Activated naive CD8-positive, alpha-beta T cell treated with anti-CD3 and anti-CD28 coated beads for 36 hours (primary cell): Measurements from ENCODE around the gene TNFAIP1. TPM values are rescaled to one million over a fixed set of nuclear protein-coding genes. Genes with fewer than 3 reads are reported as not detected.

Source experiments
- DNase-seq: peaks from one replicate; pipeline ENCODE4 v3.0.0; 2021
- H3K27ac Mint-ChIP-seq: one replicate; pipeline ENCODE4 v1.8.0; 2022; ENCODE audit warnings: mild to moderate bottlenecking, moderate library complexity, mixed read lengths
- H3K27me3 Mint-ChIP-seq: one replicate; pipeline ENCODE4 v1.8.0; 2022; ENCODE audit warnings: mild to moderate bottlenecking, mixed read lengths
- H3K36me3 Mint-ChIP-seq: one replicate; pipeline ENCODE4 v1.8.0; 2021; ENCODE audit warnings: mild to moderate bottlenecking, mixed read lengths
- H3K4me1 Mint-ChIP-seq: one replicate; pipeline ENCODE4 v1.8.0; 2021; ENCODE audit warnings: mixed read lengths
- H3K4me3 Mint-ChIP-seq: one replicate; pipeline ENCODE4 v1.8.0; 2022; ENCODE audit warnings: mild to moderate bottlenecking, moderate library complexity, mixed read lengths
- H3K9me3 Mint-ChIP-seq: one replicate; pipeline ENCODE4 v1.8.0; 2022; ENCODE audit warnings: mixed read lengths
- total RNA-seq, 2 experiments: library from RNA; stranded (reverse); gene quantifications; one replicate each; pipeline ENCODE4 v1.2.3, GENCODE V29; 2021

The TNFAIP1 gene
- total RNA-seq, 2 experiments from 2014 or later: 22.2 to 23.2 TPM

DNA sequence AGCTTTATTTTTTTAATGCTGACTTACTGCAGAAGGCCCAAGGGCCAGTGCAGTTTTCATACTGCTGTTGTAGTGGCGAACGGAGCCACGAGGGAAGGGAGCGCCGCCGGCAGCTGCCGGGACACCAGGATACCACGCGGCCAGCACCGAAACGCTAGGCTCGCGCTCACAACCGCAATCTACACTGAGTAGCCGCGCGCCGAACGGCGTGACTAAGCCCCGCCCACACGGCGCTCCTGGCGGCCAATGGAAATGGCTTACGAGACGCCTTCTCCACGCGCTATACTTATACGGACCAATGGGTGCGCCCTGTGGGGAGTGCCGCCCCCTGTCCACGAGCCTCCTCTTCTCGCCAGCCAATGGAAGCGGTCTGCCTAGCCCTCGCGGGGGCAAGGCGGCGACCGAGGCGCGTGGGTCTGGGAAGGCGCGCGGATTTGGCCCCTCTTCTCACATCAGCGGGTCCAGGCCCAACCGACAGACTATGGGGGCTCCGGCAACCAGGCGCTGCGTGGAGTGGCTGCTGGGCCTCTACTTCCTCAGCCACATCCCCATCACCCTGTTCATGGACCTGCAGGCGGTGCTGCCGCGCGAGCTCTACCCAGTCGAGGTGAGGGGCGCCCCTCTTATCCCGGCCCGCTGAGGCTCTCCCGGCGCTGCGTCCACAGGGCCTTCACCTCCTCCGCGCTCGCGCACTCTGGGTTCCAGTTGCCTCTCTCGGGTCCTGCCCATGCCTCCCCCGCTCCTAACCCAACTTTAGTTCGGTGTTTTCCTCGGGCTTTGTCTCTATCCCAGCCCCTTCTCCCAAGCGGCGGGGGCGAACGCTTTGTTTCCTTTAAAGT lies 16.6 kb upstream of the TNFAIP1 start, which contains the start of gene TMEM97:
Gene TMEM97, plus strand, starts transcription at position 442 of the 839 bp plus-strand sequence. Its CDS starts 40 bp downstream, at position 482.
- H3K36me3 Mint-ChIP-seq: peaks cover 31% of the 10 kb centered on the region
- no peaks in the 10 kb centered on the region for H3K27me3 Mint-ChIP-seq
- peak; percentile 97 for DNase-seq
- no peaks in the 10 kb centered on the region for H3K9me3 Mint-ChIP-seq
- peak within 1 kb of the TSS; percentile 82 for H3K27ac Mint-ChIP-seq
- peaks cover 33% of the 10 kb centered on the region for H3K4me1 Mint-ChIP-seq
- peak within 1 kb of the TSS; percentile 87 for H3K4me3 Mint-ChIP-seq

DNA sequence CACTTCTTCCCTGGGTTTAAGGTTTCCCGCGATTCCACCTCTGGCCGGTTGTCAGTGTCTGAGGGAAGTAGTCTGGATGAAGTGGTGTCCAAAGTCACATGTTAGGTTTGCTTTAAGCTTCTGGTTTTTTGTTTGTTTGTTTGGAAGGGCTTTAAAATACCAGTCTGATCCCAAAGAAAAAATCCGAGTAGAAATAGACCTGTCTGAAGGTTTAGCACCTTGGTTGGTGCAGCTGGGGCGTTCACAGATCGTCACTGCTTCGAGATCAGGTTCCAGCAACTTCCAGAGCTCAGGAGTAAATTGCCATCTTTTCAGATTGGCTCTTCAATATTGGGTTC lies 16.0 kb upstream of the TNFAIP1 start:
- Mint-ChIP-seq H3K27me3 (no peaks in the 10 kb centered on the region), H3K36me3 (peaks cover 31% of the 10 kb centered on the region), H3K4me3 (peak overlapping the region; percentile 87), H3K9me3 (no peaks in the 10 kb centered on the region), H3K4me1 (peaks cover 33% of the 10 kb centered on the region), H3K27ac (peak overlapping the region; percentile 82)
- DNase-seq: no peak

GRCh38 chr17:28320215-28321061 lies 15.1 kb upstream of the TNFAIP1 start:
- no peaks in the 10 kb centered on the region for H3K9me3 Mint-ChIP-seq
- peak overlapping the region; percentile 87 for H3K4me3 Mint-ChIP-seq
- no peaks in the 10 kb centered on the region for H3K27me3 Mint-ChIP-seq
- H3K36me3 Mint-ChIP-seq: peaks cover 31% of the 10 kb centered on the region
- H3K4me1 Mint-ChIP-seq: peaks cover 36% of the 10 kb centered on the region
- no peak for DNase-seq
- peak overlapping the region; percentile 82 for H3K27ac Mint-ChIP-seq

DNA sequence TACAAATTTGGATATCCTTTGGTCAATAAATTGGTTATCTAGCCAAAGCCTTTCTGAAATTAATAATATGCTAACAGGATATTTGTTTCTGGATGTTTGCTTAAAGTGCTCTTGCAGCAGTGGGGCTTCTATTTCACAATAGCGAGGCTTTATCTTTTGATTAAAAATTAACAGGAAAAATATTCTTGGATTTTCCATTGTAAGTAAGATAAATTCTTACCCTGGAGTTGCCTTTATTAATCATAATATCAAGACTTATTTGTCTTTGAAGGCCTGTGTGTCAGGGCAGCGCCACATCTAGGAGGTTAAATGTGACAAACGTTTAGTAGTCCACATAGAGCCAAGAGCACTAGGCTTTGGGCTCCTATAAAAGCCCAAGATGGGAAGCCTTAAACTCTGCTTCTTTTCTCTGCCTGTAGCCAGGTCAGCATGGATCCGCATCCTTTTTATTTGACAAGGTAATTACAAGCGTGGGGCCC lies 11.3 kb upstream of the TNFAIP1 start:
- peaks cover 33% of the 10 kb centered on the region for H3K4me1 Mint-ChIP-seq
- no peak overlapping the region for H3K4me3 Mint-ChIP-seq

DNA sequence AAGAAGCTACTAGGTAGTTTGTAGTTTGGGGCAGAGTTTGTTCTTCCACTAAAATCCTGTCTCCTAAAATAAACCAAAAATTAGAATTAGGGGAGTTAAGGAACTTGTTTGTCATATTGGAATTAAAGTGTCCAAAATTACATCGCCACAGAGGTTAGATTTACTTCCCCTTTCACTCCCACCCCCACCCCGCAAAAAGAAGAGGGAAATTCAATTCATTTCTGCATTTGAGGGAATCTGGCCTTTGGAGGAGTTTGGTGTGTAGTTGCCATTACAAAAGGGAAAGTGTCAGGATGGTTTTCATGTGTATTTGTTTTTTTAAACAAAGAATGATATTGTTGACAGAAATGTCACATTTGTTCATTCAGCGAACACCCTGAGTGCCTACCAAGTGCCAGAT lies 10.8 kb upstream of the TNFAIP1 start:
- H3K9me3 Mint-ChIP-seq: no peaks in the 10 kb centered on the region
- H3K27ac Mint-ChIP-seq: no peak overlapping the region
- H3K36me3 Mint-ChIP-seq: peaks cover 34% of the 10 kb centered on the region
- no peak overlapping the region for H3K4me3 Mint-ChIP-seq
- DNase-seq: no peak
- peaks cover 33% of the 10 kb centered on the region for H3K4me1 Mint-ChIP-seq
- H3K27me3 Mint-ChIP-seq: no peaks in the 10 kb centered on the region

More for the DNA sequence above, 11.3 kb upstream of the TNFAIP1 start:
- H3K36me3 Mint-ChIP-seq: peaks cover 36% of the 10 kb centered on the region
- H3K27ac Mint-ChIP-seq: no peak overlapping the region
- H3K27me3 Mint-ChIP-seq: no peaks in the 10 kb centered on the region
- no peak for DNase-seq
- H3K9me3 Mint-ChIP-seq: no peaks in the 10 kb centered on the region

GRCh38 chr17:28325211-28325610 lies 10.3 kb upstream of the TNFAIP1 start:
- Mint-ChIP-seq H3K9me3 (no peaks in the 10 kb centered on the region), H3K36me3 (peaks cover 30% of the 10 kb centered on the region), H3K4me1 (peaks cover 29% of the 10 kb centered on the region), H3K27ac (no peak overlapping the region), H3K27me3 (no peaks in the 10 kb centered on the region), H3K4me3 (no peak overlapping the region)
- DNase-seq: no peak

GRCh38 chr17:28326114-28326513 lies 9.4 kb upstream of the TNFAIP1 start:
- DNase-seq: no peak
- peaks cover 21% of the 10 kb centered on the region for H3K4me1 Mint-ChIP-seq
- H3K9me3 Mint-ChIP-seq: no peaks in the 10 kb centered on the region
- H3K27me3 Mint-ChIP-seq: no peaks in the 10 kb centered on the region
- H3K36me3 Mint-ChIP-seq: peaks cover 21% of the 10 kb centered on the region
- H3K27ac Mint-ChIP-seq: no peak overlapping the region
- H3K4me3 Mint-ChIP-seq: no peak overlapping the region

GRCh38 chr17:28327031-28327607 lies 8.4 kb upstream of the TNFAIP1 start:
- peaks cover 19% of the 10 kb centered on the region for H3K4me1 Mint-ChIP-seq
- H3K4me3 Mint-ChIP-seq: no peak overlapping the region
- H3K27me3 Mint-ChIP-seq: no peaks in the 10 kb centered on the region
- H3K27ac Mint-ChIP-seq: peak overlapping the region; percentile 63
- DNase-seq: no peak
- no peaks in the 10 kb centered on the region for H3K9me3 Mint-ChIP-seq
- peaks cover 18% of the 10 kb centered on the region for H3K36me3 Mint-ChIP-seq

- Mint-ChIP-seq H3K27me3 (no peaks in the 10 kb centered on the region), H3K36me3 (peaks cover 15% of the 10 kb centered on the region), H3K9me3 (no peaks in the 10 kb centered on the region), H3K27ac (no peak overlapping the region), H3K4me3 (no peak overlapping the region), H3K4me1 (peaks cover 21% of the 10 kb centered on the region)
- DNase-seq: no peak
Observed at GRCh38 chr17:28327709-28328108, 7.9 kb upstream of the TNFAIP1 start.

- no peak for DNase-seq
- Mint-ChIP-seq H3K4me3 (no peak overlapping the region), H3K9me3 (no peaks in the 10 kb centered on the region), H3K27me3 (no peaks in the 10 kb centered on the region), H3K4me1 (peaks cover 18% of the 10 kb centered on the region), H3K27ac (no peak overlapping the region), H3K36me3 (peaks cover 15% of the 10 kb centered on the region)
Observed at GRCh38 chr17:28328325-28328724, 7.2 kb upstream of the TNFAIP1 start.

- Mint-ChIP-seq H3K9me3 (no peaks in the 10 kb centered on the region), H3K27ac (no peak overlapping the region), H3K27me3 (no peaks in the 10 kb centered on the region), H3K4me1 (peaks cover 25% of the 10 kb centered on the region), H3K4me3 (no peak overlapping the region), H3K36me3 (peaks cover 15% of the 10 kb centered on the region)
- no peak for DNase-seq
Observed at GRCh38 chr17:28330671-28331070, 4.9 kb upstream of the TNFAIP1 start.

GRCh38 chr17:28331891-28332420 lies 3.6 kb upstream of the TNFAIP1 start:
- H3K4me1 Mint-ChIP-seq: peaks cover 27% of the 10 kb centered on the region
- no peak for DNase-seq
- H3K27ac Mint-ChIP-seq: no peak overlapping the region
- no peaks in the 10 kb centered on the region for H3K27me3 Mint-ChIP-seq
- no peak overlapping the region for H3K4me3 Mint-ChIP-seq
- H3K36me3 Mint-ChIP-seq: peaks cover 5% of the 10 kb centered on the region
- H3K9me3 Mint-ChIP-seq: no peaks in the 10 kb centered on the region

- Mint-ChIP-seq H3K36me3 (peaks cover 4% of the 10 kb centered on the region), H3K4me1 (peaks cover 30% of the 10 kb centered on the region), H3K27ac (no peak overlapping the region), H3K9me3 (no peaks in the 10 kb centered on the region), H3K4me3 (peak overlapping the region; percentile 97), H3K27me3 (no peaks in the 10 kb centered on the region)
- DNase-seq: no peak
Observed at GRCh38 chr17:28333083-28333746, 2.3 kb upstream of the TNFAIP1 start.

DNA sequence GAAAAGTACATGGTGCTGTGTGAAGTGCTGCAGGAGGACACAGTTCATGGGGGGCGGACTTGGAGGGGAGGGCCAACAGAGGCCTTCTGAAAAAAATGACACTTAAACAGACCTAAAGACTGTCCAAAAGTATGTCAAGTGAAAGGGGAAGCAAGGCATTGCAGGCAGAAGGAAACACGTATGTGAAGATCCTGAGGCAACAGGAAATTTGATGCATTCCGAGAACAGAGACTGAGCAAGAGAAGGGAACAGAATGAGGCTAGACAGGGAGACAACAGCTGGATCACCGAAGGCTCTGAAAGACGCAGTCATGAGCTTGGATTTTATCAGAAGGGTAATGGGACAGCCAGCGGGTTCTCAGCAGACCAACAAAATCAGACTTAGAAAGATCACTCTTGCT lies 1.4 kb upstream of the TNFAIP1 start:
- Mint-ChIP-seq H3K27ac (no peak overlapping the region), H3K4me3 (peak overlapping the region; percentile 97), H3K36me3 (no peaks in the 10 kb centered on the region), H3K9me3 (no peaks in the 10 kb centered on the region), H3K27me3 (no peaks in the 10 kb centered on the region), H3K4me1 (peaks cover 34% of the 10 kb centered on the region)
- no peak for DNase-seq
